ENCODE results near the gene KIAA0753.

DNA sequence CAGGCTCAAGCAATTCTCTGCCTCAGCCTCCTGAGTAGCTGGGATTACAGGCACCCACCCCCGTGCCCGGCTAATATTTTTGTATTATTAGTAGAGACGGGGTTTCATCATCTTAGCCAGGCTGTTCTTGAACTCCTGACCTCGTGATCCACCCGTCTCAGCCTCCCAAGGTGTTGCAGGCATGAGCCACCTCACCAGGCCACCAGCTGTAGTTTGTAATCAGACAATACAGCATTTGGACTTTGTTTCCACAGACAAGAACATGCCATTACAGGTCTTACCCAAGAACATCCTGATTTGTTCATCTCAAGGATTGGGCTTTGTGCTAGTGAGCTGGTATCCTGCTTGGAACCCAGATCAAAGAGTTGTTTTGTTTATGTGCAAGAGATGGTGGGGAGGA is 41.2 kb upstream of the KIAA0753 start:
- TF ChIP-seq, protein P1, sequence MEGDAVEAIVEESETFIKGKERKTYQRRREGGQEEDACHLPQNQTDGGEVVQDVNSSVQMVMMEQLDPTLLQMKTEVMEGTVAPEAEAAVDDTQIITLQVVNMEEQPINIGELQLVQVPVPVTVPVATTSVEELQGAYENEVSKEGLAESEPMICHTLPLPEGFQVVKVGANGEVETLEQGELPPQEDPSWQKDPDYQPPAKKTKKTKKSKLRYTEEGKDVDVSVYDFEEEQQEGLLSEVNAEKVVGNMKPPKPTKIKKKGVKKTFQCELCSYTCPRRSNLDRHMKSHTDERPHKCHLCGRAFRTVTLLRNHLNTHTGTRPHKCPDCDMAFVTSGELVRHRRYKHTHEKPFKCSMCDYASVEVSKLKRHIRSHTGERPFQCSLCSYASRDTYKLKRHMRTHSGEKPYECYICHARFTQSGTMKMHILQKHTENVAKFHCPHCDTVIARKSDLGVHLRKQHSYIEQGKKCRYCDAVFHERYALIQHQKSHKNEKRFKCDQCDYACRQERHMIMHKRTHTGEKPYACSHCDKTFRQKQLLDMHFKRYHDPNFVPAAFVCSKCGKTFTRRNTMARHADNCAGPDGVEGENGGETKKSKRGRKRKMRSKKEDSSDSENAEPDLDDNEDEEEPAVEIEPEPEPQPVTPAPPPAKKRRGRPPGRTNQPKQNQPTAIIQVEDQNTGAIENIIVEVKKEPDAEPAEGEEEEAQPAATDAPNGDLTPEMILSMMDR (IDR thresholded peaks at IDR 0.05; ENCODE audit: insufficient read depth, low read length, poor library complexity, severe bottlenecking), result no peak
- TF ChIP-seq EZH2phosphoT487 (conservative IDR thresholded peaks at IDR 0.05; ENCODE audit: low read length), result no peak
